VCaP (cell line): ENCODE measurements around the gene CACNA1B.

Source experiments
- H3K27ac ChIP-seq: fragments of 450-650 bp; 2 replicates; pipeline ENCODE4 v1.5.1; 2017
- CTCF ChIP-seq: fragments of 450-650 bp; conservative IDR thresholded peaks from 2 replicates; pipeline ENCODE4 v1.5.1; 2017; ENCODE audit warnings: mild to moderate bottlenecking, moderate library complexity

CACNA1B gene

GRCh38 chr9:138074516-138074915 lies 196.9 kb downstream of the CACNA1B start:
- TF ChIP-seq CTCF = no peak
- H3K27ac ChIP-seq = no peak overlapping the region

GRCh38 chr9:138075496-138075895 lies 197.9 kb downstream of the CACNA1B start:
- no peak for TF ChIP-seq CTCF
- no peak overlapping the region for H3K27ac ChIP-seq

- H3K27ac ChIP-seq = no peak overlapping the region
- TF ChIP-seq CTCF = no peak
These were observed 198.5 kb downstream of the CACNA1B start for GRCh38 chr9:138075961-138076649.

- H3K27ac ChIP-seq = no peak overlapping the region
- no peak for TF ChIP-seq CTCF
These were observed 199.0 kb downstream of the CACNA1B start for GRCh38 chr9:138076650-138077009.

GRCh38 chr9:138077126-138077525 lies 199.5 kb downstream of the CACNA1B start:
- no peak for TF ChIP-seq CTCF
- H3K27ac ChIP-seq = no peak overlapping the region

GRCh38 chr9:138077898-138078540 lies 200.4 kb downstream of the CACNA1B start:
- no peak for TF ChIP-seq CTCF
- no peak overlapping the region for H3K27ac ChIP-seq

- H3K27ac ChIP-seq = no peak overlapping the region
- TF ChIP-seq CTCF = no peak
These were observed 201.3 kb downstream of the CACNA1B start for GRCh38 chr9:138078846-138079245.
